Measurements from ENCODE around the gene NACA2. TPM values are rescaled to one million over a fixed set of nuclear protein-coding genes. Genes with fewer than 3 reads are reported as not detected.

NACA2 gene
- total and polyA plus RNA-seq, 2 of the 13 experiments (the other 11 are each of a cell fraction or from before 2014, with no cell fraction given): 0.21 TPM; not detected in 1

GRCh38 chr17:61579961-61580360, 11.1 kb downstream of the NACA2 start (continued):
- TF ChIP-seq, protein P1, sequence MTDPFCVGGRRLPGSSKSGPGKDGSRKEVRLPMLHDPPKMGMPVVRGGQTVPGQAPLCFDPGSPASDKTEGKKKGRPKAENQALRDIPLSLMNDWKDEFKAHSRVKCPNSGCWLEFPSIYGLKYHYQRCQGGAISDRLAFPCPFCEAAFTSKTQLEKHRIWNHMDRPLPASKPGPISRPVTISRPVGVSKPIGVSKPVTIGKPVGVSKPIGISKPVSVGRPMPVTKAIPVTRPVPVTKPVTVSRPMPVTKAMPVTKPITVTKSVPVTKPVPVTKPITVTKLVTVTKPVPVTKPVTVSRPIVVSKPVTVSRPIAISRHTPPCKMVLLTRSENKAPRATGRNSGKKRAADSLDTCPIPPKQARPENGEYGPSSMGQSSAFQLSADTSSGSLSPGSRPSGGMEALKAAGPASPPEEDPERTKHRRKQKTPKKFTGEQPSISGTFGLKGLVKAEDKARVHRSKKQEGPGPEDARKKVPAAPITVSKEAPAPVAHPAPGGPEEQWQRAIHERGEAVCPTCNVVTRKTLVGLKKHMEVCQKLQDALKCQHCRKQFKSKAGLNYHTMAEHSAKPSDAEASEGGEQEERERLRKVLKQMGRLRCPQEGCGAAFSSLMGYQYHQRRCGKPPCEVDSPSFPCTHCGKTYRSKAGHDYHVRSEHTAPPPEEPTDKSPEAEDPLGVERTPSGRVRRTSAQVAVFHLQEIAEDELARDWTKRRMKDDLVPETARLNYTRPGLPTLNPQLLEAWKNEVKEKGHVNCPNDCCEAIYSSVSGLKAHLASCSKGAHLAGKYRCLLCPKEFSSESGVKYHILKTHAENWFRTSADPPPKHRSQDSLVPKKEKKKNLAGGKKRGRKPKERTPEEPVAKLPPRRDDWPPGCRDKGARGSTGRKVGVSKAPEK (CRISPR knock-in tag; IDR thresholded peaks at IDR 0.05; ENCODE audit: borderline replicate concordance): peak; percentile 89; the same call in 1 of the 2 replicates
- TF ChIP-seq SMC3 (IDR thresholded peaks at IDR 0.05; ENCODE audit: low read length) (peak; percentile 61; the same call in 1 of the 2 replicates), SOX6 (IDR thresholded peaks at IDR 0.05) (no peak), SOX6 (CRISPR knock-in tag; IDR thresholded peaks at IDR 0.05) (peak; percentile 50), ZNF350 (CRISPR knock-in tag; IDR thresholded peaks at IDR 0.05; ENCODE audit: borderline replicate concordance, low read depth) (no peak), ZNF772 (CRISPR knock-in tag; IDR thresholded peaks at IDR 0.05) (no peak), ZFY (CRISPR knock-in tag; IDR thresholded peaks at IDR 0.05) (peak; percentile 56; the same call in 1 of the 2 replicates), FOSL2 (CRISPR knock-in tag; IDR thresholded peaks at IDR 0.05) (peak; percentile 39), ZNF354B (CRISPR knock-in tag; IDR thresholded peaks at IDR 0.05) (no peak), KDM6A (CRISPR knock-in tag; IDR thresholded peaks at IDR 0.05; ENCODE audit: low read depth) (no peak), NONO (IDR thresholded peaks at IDR 0.05) (no peak), NONO (CRISPR knock-in tag; conservative IDR thresholded peaks at IDR 0.05) (no peak), ZZZ3 (CRISPR knock-in tag; IDR thresholded peaks at IDR 0.05; ENCODE audit: borderline replicate concordance) (no peak; the same call in 1 of the 2 replicates), THAP7 (CRISPR knock-in tag; IDR thresholded peaks at IDR 0.05) (no peak), ZKSCAN1 (IDR thresholded peaks at IDR 0.05; ENCODE audit: low read length) (no peak), SMAD9 (CRISPR knock-in tag; IDR thresholded peaks at IDR 0.05) (no peak), MAFG (CRISPR knock-in tag; IDR thresholded peaks at IDR 0.05) (no peak), ZC3H4 (CRISPR knock-in tag; IDR thresholded peaks at IDR 0.05; ENCODE audit: borderline replicate concordance) (no peak), ZMYM3 (CRISPR knock-in tag; IDR thresholded peaks at IDR 0.05) (0 out of 2 replicates have a peak, but pooled peaks have one; percentile 23), NFE2L2 (IDR thresholded peaks at IDR 0.05; ENCODE audit: low read length) (no peak), ZSCAN25 (CRISPR knock-in tag; IDR thresholded peaks at IDR 0.05) (0 out of 2 replicates have a peak, but pooled peaks have one; percentile 39), ZBTB26 (CRISPR knock-in tag; IDR thresholded peaks at IDR 0.05; ENCODE audit: borderline replicate concordance) (no peak)
- TF ChIP-seq, protein P2, sequence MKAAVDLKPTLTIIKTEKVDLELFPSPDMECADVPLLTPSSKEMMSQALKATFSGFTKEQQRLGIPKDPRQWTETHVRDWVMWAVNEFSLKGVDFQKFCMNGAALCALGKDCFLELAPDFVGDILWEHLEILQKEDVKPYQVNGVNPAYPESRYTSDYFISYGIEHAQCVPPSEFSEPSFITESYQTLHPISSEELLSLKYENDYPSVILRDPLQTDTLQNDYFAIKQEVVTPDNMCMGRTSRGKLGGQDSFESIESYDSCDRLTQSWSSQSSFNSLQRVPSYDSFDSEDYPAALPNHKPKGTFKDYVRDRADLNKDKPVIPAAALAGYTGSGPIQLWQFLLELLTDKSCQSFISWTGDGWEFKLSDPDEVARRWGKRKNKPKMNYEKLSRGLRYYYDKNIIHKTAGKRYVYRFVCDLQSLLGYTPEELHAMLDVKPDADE (CRISPR knock-in tag; IDR thresholded peaks at IDR 0.05): no peak
- TF ChIP-seq, protein P3, sequence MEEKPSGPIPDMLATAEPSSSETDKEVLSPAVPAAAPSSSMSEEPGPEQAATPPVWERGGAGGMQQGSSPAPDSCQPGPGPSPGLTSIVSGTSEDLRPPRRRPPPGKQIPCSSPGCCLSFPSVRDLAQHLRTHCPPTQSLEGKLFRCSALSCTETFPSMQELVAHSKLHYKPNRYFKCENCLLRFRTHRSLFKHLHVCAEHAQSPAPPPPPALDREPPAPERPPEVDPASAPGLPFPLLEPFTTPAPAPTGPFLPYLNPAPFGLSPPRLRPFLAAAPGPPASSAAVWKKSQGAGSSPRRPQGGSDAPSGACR (CRISPR knock-in tag; IDR thresholded peaks at IDR 0.05): no peak
- TF ChIP-seq, protein P4, sequence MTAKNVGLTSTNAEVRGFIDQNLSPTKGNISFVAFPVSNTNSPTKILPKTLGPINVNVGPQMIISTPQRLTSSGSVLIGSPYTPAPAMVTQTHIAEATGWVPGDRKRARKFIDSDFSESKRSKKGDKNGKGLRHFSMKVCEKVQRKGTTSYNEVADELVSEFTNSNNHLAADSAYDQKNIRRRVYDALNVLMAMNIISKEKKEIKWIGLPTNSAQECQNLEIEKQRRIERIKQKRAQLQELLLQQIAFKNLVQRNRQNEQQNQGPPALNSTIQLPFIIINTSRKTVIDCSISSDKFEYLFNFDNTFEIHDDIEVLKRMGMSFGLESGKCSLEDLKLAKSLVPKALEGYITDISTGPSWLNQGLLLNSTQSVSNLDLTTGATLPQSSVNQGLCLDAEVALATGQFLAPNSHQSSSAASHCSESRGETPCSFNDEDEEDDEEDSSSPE (CRISPR knock-in tag; IDR thresholded peaks at IDR 0.05): no peak; the same call in 1 of the 2 replicates

Measured in HepG2 (cell line).